C4-2B (cell line): Measurements from ENCODE around the gene PPP1R12B.
"Not testable (repeated sequence)": the region's sequence is repeated elsewhere in the genome, so short reads cannot be mapped to it uniquely, and the experiment has no call there.

ENCODE experiments used
- H3K27ac ChIP-seq: fragments of 450-650 bp; 2 replicates; pipeline ENCODE4 v1.5.1; 2017
- CTCF ChIP-seq: fragments of 450-650 bp; conservative IDR thresholded peaks from 2 replicates; pipeline ENCODE4 v1.5.1; 2017; ENCODE audit warnings: mild to moderate bottlenecking
- ZFX ChIP-seq: fragments of 450-650 bp; IDR thresholded peaks from 2 replicates; pipeline ENCODE4 v1.6.1; 2017

The PPP1R12B gene

GRCh38 chr1:202362212-202362611 is 13.7 kb downstream of the PPP1R12B start:
- no peak for TF ChIP-seq CTCF
- no peak for TF ChIP-seq ZFX
- no peak overlapping the region for H3K27ac ChIP-seq

- TF ChIP-seq ZFX: no peak
- no peak for TF ChIP-seq CTCF
- H3K27ac ChIP-seq: no peak overlapping the region
Measured at GRCh38 chr1:202365092-202365815, 16.8 kb downstream of the PPP1R12B start.

DNA sequence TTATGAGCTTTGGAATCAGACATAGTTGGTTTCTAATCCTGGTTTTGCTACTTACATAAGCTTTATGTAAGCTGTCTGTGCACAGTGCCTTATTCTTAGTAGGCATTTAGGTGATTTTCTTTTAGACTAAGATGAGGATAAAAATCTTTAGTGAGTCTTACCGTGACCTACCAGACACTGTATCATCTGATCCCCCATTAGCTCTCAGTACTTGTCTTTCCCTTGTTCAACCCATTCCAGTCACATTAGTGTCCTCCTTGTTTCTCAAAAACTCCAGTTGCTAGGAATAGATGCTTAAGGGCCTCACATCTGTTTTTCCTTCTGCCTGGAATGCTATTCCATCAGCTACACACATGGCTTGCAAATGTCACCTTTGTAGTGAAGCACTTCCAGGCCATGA is 18.8 kb downstream of the PPP1R12B start:
- no peak overlapping the region for H3K27ac ChIP-seq
- TF ChIP-seq CTCF (no peak), ZFX (no peak)

DNA sequence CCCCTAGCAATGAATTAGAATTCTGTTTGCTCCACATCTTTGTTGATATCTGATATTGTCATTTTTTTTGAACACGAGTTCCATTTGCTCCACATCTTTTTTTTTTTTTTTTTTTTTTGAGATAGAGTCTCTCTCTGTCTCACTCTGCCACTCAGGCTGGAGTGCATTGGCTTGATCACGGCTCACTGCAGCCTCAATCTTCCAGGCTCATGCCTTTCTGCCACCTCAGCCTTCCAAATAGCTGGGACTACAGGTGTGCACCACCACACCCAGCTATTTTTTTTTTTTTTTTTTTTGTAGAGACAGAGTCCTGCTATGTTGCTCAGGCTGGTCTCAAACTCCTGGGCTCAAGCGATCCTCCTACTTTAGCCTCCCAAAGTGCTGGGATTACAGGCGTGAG is 22.4 kb downstream of the PPP1R12B start:
- not testable (repeated sequence) for H3K27ac ChIP-seq

DNA sequence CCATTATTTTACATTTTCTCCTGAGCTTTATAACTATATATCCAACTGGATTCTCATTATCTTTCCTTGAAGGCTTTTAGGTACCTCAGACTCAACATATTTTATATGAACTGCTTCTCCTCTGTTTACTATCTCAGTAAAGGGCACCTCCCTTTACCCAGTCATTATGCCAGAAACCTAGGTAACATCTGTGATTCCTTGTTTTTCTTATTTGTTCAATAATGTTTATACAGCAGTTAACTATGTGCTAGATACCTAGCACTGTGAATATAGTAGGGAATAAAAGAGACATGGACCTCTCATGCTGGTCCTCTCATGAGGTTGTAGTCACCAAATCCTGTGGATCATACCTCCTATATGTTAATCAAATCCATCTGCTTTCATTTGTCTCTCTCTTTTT is 25.6 kb downstream of the PPP1R12B start:
- TF ChIP-seq CTCF (no peak), ZFX (no peak)

GRCh38 chr1:202375175-202375574 is 26.7 kb downstream of the PPP1R12B start:
- H3K27ac ChIP-seq: not testable (repeated sequence)

More for the DNA sequence above, 25.6 kb downstream of the PPP1R12B start:
- H3K27ac ChIP-seq: peak overlapping the region; percentile 9; the same call in 1 of the 2 replicates

DNA sequence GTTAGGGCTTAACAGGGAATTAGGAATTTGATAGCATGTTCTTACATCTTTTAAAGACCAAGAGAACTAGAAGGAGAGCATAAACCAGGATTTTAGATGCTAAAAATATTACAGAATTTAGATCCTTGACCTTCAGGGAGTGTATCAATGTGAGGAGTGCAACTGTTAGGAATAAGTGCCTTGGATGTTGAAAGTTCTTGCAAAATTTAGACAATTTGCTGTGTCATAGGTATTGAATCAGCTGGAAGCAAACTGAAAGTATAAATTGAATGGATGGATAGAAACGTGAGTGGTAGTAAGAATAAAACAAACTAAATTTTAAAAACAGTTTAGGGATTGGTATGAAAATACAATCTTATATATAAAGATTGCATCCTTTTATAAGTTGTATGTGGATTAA is 27.7 kb downstream of the PPP1R12B start:
- no peak overlapping the region for H3K27ac ChIP-seq
- TF ChIP-seq CTCF (no peak), ZFX (no peak)

GRCh38 chr1:202379884-202380529 is 31.5 kb downstream of the PPP1R12B start:
- TF ChIP-seq CTCF: peak; percentile 72
- not testable (repeated sequence) for H3K27ac ChIP-seq
